NCI-H526 treated with DMSO at 0.1 percent for 48 hours (cell line): ENCODE data around the gene LZTS2.
"Not testable (repeated sequence)": the region's sequence is repeated elsewhere in the genome, so short reads cannot be mapped to it uniquely, and the experiment has no call there.

ENCODE experiments used
- DNase-seq: peaks from one replicate; lab custom pipeline; 2025; lab: John Stamatoyannopoulos, UW

Gene LZTS2

DNA sequence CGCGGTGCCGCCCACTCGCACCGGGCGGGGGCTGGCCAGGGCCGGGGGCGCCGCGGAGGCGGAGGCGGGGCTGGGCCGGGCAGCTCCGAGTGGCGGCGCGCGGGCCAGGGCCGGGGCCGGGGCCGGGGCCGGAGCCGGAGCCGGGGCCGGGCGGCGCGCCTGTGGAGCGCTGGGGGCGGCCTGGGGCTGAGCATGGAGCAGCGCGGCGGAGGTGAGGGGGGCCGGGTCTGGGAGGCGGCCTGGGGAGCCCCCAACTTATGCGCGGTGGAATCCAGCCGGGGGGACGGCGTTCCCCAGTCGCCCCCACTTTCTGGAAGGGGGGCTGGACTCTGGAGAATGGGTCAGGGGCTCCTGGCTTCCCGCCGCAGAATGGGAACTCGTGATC lies at the start of gene LZTS2:
Gene LZTS2, plus strand, starts transcription at position 67 of the 385 bp plus-strand sequence. CDS start 2,731 bp downstream, outside the sequence.
- no peak for DNase-seq

DNA sequence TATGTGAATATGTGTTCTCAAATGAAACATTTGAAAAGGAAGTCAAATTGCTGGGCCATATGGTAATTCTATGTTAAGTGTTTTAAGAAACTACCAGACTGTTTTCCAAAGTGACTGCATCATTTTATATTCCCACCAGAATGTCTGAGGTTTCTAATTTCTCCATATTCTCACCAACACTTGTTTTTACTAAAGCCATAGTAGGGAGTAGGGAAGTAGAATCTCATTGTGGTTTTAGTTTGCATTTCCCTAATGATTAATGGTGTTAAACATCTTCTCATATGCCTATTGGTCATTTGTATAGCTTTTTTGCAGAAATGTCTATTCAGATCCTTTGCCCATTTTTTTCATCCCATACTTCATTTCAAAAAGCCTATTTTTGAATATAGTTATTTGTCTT lies 39.4 kb upstream of the LZTS2 start:
- no peak for DNase-seq

DNA sequence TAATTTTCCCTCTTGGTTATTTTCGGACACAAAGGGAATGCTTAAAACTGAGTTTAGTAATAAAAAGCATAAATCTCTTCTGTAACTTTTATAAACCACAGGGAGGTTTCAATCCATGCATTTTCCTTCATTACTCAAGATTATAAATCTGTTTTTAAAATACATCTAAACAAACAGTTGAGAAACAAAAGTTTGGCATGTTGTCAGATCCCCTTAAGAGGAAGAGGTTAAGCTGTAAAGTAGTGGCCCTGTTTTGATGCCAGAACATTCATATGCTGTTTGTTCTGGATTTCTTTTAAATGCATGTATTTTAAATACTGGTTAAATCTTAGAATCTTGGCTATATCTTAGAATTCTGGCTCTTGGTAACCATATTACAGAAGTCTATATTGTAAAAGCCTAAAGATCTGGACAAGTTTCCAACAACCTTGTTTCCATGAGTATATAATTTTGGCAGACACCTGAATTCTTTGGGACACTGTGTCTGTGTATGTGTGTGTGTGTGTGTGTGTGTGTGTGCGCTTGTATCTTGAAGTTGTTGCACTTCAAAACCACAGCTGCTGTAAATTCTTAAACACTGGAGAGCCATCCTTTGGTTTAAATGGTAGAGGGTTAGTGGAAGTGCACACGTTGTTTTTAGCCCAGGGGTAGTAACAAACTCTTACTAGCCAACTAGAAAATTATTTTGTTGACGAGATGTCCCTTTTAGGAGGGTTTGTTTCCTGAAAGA lies 37.1 kb upstream of the LZTS2 start:
- no peak for DNase-seq

DNA sequence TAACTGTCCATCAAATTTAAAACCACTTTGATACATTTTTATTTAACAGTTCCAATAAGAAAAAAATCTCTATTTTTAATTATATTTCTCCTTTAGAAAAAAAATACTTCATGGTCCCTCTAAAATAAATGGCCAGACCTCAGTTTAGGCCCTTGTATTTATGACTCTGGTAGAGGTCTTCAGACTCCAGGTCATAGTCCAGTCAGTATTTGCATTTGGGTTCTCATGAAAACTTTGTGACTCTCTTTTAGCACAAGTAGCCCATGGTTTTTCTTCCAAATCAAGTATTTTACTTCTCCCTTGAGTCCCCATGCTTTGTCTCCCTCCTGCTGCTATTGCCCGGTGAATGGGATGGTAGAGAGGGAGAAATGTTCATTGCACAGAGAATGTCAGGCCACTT lies 35.8 kb upstream of the LZTS2 start:
- DNase-seq: no peak

GRCh38 chr10:100965820-100966219 lies 33.8 kb upstream of the LZTS2 start:
- DNase-seq: no peak

DNA sequence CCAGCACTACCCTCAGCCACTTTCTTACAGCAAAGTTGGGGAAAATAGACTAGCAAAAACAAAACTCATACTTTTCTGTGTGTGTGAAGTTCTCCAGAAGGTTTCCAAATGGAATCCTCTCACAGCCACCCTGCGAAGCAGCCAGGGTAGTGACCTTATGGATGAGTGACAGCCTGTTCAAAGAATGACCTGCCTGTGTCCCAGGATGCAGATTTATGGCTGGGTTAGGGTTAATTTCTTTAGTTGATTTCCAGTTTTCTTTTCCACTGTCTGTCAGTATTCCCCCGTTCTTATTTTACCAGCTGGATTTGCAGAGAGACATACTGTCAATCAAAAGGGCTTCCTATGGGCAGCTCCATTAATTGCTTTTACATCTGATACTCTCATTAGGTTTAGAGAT lies 32.7 kb upstream of the LZTS2 start:
- no peak for DNase-seq

GRCh38 chr10:100967332-100967731 lies 32.3 kb upstream of the LZTS2 start:
- DNase-seq: no peak

DNA sequence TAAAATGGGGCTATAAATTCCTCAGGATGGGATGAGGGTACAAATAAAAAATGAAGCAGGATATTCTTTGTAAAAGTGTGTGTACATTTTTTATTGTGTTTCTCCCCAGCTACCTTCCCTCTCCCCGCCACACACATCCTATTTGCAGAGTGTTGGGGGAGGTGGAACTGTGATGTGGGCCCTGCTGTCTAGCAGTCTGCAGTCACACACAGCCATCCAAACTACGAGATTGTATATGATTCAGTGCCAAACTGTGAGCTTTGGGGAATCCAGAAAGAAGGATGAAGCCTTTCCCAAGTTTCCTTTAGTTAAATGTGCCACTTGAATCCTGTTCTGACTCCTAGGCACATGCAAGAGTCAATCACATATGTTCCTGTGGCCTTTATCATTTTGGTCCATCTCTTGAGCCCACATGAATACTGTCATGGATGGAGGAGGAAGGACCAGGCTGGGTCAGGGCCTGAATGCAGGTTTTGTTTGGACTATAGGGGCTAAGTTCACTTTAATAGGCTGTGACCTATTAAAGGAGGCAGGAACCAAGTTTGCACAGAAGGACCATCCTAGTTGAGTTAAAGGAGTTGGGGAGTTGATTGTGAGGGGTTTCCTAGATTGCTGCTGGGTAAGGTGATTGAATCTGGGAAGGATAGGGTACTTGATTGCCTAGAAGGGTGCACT lies 31.4 kb upstream of the LZTS2 start:
- DNase-seq: no peak

GRCh38 chr10:100968863-100969186 lies 30.8 kb upstream of the LZTS2 start:
- no peak for DNase-seq

DNA sequence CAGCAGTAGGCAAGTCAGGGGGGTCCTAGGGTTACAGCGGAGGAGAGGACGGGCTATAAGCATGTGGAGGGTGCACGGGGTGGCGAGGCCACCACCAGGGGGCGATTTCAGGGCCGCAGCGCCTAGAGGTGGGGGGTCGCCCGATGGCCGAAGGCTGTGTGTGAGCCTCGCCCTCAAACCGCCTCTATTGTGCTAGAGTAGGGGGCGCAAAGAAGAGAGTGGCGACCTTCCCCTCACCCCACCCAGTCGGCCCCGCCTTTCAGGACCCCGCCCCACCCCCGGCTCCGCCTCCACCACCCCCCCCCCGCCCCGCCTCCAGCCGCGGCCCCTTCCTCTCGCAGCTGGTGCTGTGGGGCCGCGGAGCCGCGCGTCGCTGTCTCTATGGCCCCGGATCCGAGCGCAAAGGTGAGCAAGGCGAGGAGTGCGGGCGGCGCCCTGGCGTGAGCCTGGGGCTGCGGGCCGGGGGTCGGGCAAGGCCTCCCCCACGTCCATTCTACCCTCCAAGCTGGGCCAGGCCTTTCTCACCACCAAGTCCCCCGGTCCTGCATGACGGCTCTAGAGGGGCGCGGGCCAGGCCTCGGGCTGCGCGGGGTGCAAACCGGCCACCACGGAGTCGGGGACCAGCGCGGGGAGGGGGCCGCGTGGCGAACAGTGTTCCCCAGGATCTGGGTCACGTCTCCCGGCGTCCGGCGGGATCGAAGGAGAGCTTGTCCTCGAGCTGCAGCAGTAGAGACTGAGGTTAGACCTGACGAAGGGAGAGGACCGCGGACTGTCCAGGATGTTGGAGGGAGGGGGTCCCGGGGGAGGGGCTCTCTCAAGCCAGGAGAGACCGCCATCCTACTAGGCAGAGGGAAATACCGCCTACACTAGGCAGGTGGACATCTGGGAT lies 30.2 kb upstream of the LZTS2 start, which contains the start of gene SEMA4G:
Gene SEMA4G, plus strand, starts transcription at position 318 of the 889 bp plus-strand sequence. CDS start 3,409 bp downstream, outside the sequence.
- no peak for DNase-seq

DNA sequence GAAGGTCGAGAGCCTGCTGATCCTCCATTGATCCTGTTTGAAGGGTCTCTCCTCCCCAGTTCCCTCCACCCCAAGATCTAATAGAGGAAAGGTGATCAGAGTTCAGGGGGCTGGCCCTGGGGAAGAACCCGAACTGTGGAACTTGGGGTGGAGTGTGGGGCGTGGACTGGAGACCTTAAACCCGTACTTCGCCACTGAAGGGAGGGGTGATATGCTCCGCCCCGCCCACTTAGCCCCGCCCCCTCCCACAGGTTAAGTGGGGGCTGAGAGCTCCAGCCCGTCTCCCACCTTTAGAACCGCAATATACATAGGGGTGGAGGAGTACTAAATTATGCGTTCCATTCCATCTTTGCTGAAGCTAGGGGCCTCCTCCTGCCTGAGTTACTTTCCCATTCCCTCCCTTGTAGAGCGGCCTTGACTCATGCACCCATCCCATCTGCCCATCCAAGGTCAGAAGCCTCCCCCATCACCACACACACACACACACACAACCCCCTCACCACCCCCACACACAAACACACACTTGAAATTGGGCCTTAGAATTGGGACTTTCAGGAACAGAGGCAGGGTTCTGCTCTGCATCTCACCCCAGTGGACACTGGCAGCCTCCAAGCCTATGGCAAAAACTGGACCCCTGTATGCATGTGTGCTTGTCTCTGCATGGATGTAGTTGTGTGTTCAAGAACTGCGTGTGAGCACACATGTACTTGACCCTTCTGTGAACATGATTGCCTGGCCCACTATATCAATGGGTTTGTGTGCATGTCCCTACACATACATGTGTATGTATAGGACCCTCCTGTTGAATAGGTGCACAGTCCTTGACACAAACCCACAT lies 29.3 kb upstream of the LZTS2 start:
- DNase-seq: no peak

DNA sequence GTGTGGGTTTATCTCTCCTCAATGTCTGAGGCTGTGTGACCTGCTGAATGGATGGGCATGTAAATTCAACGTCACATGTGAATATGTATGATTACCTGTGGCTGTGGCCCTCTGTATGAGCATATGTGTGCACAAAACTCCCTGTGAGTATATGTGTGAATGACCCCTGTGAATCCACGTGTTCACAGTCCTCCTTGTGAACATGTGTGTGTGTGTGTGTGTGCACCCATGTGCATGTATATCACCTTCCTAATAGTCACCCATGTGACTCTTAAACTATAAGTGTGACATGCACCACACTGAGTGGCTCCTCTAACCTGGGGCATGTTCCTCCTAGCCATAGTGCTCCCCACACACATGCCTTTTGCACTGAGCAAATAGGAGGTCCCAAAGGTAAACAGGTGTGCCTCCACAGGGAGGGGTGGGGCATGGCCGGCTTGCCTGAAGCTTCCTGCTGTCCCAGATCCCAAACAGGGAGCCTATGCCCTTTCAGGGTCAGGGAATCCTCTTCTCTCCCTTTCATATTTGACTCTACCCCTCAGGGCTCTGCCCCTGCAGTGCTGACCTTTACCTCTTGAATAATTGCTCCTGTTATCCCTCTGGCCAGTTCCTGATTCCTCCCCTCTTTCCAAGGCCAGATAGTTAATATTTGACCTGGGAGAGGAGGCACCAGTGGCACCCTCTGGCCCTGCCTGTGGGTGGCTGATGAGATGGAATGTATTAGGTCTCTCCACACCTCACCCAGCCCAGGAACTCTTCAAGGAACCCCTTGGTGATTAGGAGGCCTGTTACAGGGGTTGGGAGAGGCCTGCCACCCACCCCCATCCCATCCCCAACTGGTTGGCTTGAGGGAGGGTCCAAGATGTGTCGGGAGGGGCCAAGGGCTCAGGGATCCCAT lies 28.4 kb upstream of the LZTS2 start:
- DNase-seq: no peak

GRCh38 chr10:100972115-100972903 lies 27.3 kb upstream of the LZTS2 start:
- no peak for DNase-seq

GRCh38 chr10:100972904-100973535 lies 26.6 kb upstream of the LZTS2 start:
- DNase-seq: no peak

GRCh38 chr10:100975397-100975796 lies 24.2 kb upstream of the LZTS2 start:
- DNase-seq: not testable (repeated sequence)

GRCh38 chr10:100976906-100977305 lies 22.7 kb upstream of the LZTS2 start:
- DNase-seq: no peak

GRCh38 chr10:100977436-100977835 lies 22.2 kb upstream of the LZTS2 start:
- DNase-seq: no peak

GRCh38 chr10:100978121-100978900 lies 21.3 kb upstream of the LZTS2 start:
- DNase-seq: no peak

GRCh38 chr10:100978901-100979195 lies 20.8 kb upstream of the LZTS2 start:
- no peak for DNase-seq
